Left lung (tissue), 10 donors: ENCODE measurements around the gene ABCA13. TPM values are rescaled to one million over a fixed set of nuclear protein-coding genes. Genes with fewer than 3 reads are reported as not detected.

Experiments used
- ATAC-seq: fragments of 200-7000 bp; cut with Tn5 transposase; one replicate; pipeline ENCODE4 v1.9.1; 2020; ENCODE audit warnings: moderate library complexity
- DNase-seq, 4 donors: peaks; one replicate each; pipeline ENCODE4 v3.0.0-alpha.2; 2013 to 2020
- H3K27ac ChIP-seq, 2 donors: fragments of 200-600 bp; sonication (generic) in 1 of 2; one replicate each; pipeline versions ENCODE4 v1.5.0 to v1.8.0; 2020 to 2021
- H3K27me3 ChIP-seq, 2 donors: fragments of 200-600 bp; sonication (generic) in 1 of 2; one replicate each; pipeline versions ENCODE4 v1.5.0 to v1.8.0; 2020 to 2021
- H3K36me3 ChIP-seq, 2 donors: fragments of 200-600 bp; sonication (generic) in 1 of 2; one replicate each; pipeline versions ENCODE4 v1.5.0 to v1.8.0; 2020 to 2021
- H3K4me1 ChIP-seq, 2 donors: fragments of 200-600 bp; one replicate each; pipeline ENCODE4 v1.8.0; 2021
- H3K4me3 ChIP-seq, 2 donors: fragments of 200-600 bp; sonication (generic) in 1 of 2; one replicate each; pipeline versions ENCODE4 v1.5.0 to v1.8.0; 2020 to 2021; ENCODE audit warnings: mild to moderate bottlenecking in 1 of 2
- H3K9me3 ChIP-seq, 2 donors: fragments of 200-600 bp; sonication (generic) in 1 of 2; one replicate each; pipeline versions ENCODE4 v1.5.0 to v1.8.0; 2020 to 2021
- CTCF ChIP-seq, 2 donors: fragments of 200-600 bp; sonication (generic) in 1 of 2; IDR thresholded peaks; one replicate each; pipeline versions ENCODE4 v1.5.0 to v1.8.0; 2021; ENCODE audit warnings: antibody characterized with exemption in 2 of 2
- intact Hi-C, 2 donors: fragments of 100-400 bp; cut with DNase I; formaldehyde crosslinking; loops; one replicate each; pipeline versions ENCODE4 v1.11.2 to v1.14.2; 2022
- polyA plus RNA-seq, 6 donors: library from polyadenylated mRNA; unstranded; fragments of 120-200 nt; gene quantifications; one replicate each; pipeline ENCODE4 v1.2.1, GENCODE V29; 2013; ENCODE audit not compliant: insufficient read length in 6 of 6
- total RNA-seq, 2 donors: library from RNA; stranded (reverse); fragmentation: NEBNext Ultra II Directional; extraction: Animal tissue kit (Norgen Biotek cat#: 25700); gene quantifications; one replicate each; pipeline ENCODE4 v1.2.1, GENCODE V29; 2021
- donor health status: DM: no; HTN: yes; CAD: no.
- donor health status: DM: no; HTN: no; CAD: no.

The ABCA13 gene
- total and polyA plus RNA-seq, 8 donors: 0.55 to 2.9 (median 1.7) TPM

- Histone ChIP-seq H3K27me3 (no peaks in the 10 kb centered on the region), H3K9me3 (peaks cover 0 to 13% of the 10 kb centered on the region in 2 donors), H3K4me1 (no peaks in the 10 kb centered on the region), H3K4me3 (no peak overlapping the region), H3K27ac (no peak overlapping the region), H3K36me3 (no peaks in the 10 kb centered on the region)
- intact Hi-C loops: no loop called here
- DNase-seq (no peak), ATAC-seq (no peak)
- TF ChIP-seq CTCF (IDR thresholded peaks at IDR 0.05): no peak
Observed at GRCh38 chr7:48575516-48575915, 404.3 kb downstream of the ABCA13 start.

- intact Hi-C loops: no loop called here
- TF ChIP-seq CTCF (IDR thresholded peaks at IDR 0.05): no peak
Observed at GRCh38 chr7:48587475-48587874, 416.2 kb downstream of the ABCA13 start.

GRCh38 chr7:48594349-48594748, 423.1 kb downstream of the ABCA13 start:
- intact Hi-C loops: no loop called here
- Histone ChIP-seq H3K27ac (no peak overlapping the region), H3K36me3 (no peaks in the 10 kb centered on the region), H3K4me3 (no peak overlapping the region), H3K9me3 (no peaks in the 10 kb centered on the region), H3K27me3 (no peaks in the 10 kb centered on the region), H3K4me1 (no peaks in the 10 kb centered on the region)
- DNase-seq (no peak), ATAC-seq (no peak)
- no peak for TF ChIP-seq CTCF (IDR thresholded peaks at IDR 0.05)

More at GRCh38 chr7:48587475-48587874, 416.2 kb downstream of the ABCA13 start:
- Histone ChIP-seq H3K9me3 (no peaks in the 10 kb centered on the region), H3K36me3 (no peaks in the 10 kb centered on the region), H3K4me3 (no peak overlapping the region), H3K4me1 (no peaks in the 10 kb centered on the region), H3K27me3 (no peaks in the 10 kb centered on the region), H3K27ac (no peak overlapping the region)
- DNase-seq (no peak), ATAC-seq (no peak)

- no peak for DNase-seq
- no peaks in the 10 kb centered on the region for H3K27me3 ChIP-seq
- no peaks in the 10 kb centered on the region for H3K36me3 ChIP-seq
- no peaks in the 10 kb centered on the region for H3K9me3 ChIP-seq
- no peaks in the 10 kb centered on the region for H3K4me1 ChIP-seq
- intact Hi-C loops: no loop called here
- ATAC-seq: no peak
- no peak overlapping the region for H3K4me3 ChIP-seq
- H3K27ac ChIP-seq: no peak overlapping the region
- TF ChIP-seq CTCF (IDR thresholded peaks at IDR 0.05): no peak
Observed at GRCh38 chr7:48595756-48596155, 424.5 kb downstream of the ABCA13 start.

- intact Hi-C loops: no loop called here
- DNase-seq (no peak), ATAC-seq (no peak)
- Histone ChIP-seq H3K36me3 (peaks cover 0 to 6% of the 10 kb centered on the region in 2 donors), H3K4me3 (no peak overlapping the region), H3K27me3 (no peaks in the 10 kb centered on the region), H3K9me3 (no peaks in the 10 kb centered on the region), H3K4me1 (no peaks in the 10 kb centered on the region), H3K27ac (no peak overlapping the region)
- TF ChIP-seq CTCF (IDR thresholded peaks at IDR 0.05): no peak
Observed at GRCh38 chr7:48610705-48611104, 439.4 kb downstream of the ABCA13 start.
